ENCODE data around the gene NUFIP2.

DNA sequence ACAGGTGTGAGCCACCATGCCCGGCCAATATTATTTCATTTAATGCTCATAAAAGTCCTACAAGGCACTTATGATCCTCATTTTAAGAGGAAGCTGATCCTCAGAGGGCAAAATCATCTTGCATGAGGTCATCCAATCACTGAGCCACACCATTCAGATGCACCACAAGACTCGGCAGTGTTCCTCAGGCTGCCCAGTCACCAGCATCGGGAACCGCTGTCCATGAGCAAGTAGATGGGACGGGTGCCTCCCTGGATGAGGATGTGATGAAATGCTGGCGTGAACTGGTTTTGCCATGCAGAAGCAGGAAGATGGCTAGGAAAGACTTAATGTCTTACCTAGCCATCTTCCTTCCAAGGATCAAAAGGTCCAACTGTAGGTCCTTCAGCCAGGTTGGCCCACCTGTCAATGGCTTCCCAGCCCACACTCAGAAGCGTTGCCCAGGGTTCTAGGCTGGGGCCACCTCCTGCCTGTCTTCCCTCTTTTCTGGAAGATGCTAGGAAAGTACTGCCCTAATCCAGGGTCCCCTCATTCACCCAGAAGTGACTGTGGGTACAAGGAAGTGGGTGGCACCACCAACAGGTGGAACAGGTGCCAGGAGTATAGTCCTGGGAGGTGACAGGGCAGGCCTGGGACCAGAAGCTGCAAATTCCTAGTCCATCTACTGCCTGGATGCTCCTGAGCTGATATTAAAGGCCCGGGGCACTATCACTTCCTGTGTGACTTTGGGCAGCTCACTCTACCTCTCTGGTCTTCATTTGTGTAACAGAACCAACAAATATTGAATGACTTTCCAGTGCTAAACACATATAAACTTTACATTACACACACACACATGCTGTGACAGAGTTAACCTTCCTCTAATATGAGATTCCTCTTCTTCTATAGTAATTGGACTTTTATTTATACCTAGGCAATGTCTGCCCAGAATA is 79.5 kb downstream of the NUFIP2 start:
- TF ChIP-seq SUZ12 (IDR thresholded peaks at IDR 0.05; ENCODE audit: extremely low read depth, insufficient read depth, insufficient read length) (no peak), ZNF274 (IDR thresholded peaks at IDR 0.05; ENCODE audit: low read depth, low read length) (no peak), YY1 (IDR thresholded peaks at IDR 0.05; ENCODE audit: insufficient read depth, insufficient read length) (no peak)

Data from NT2/D1 (cell line).